ENCODE results near the gene MYL11.

GRCh38 chr16:30340621-30341020 is 34.0 kb upstream of the MYL11 start:
- TF ChIP-seq EZH2phosphoT487 (conservative IDR thresholded peaks at IDR 0.05; ENCODE audit: low read length) (no peak), CTCF (IDR thresholded peaks at IDR 0.05; ENCODE audit: insufficient read depth, low read length, poor library complexity, severe bottlenecking) (no peak)
